GM12874 (cell line): ENCODE data around the gene GFOD1.

Source experiments
- CTCF ChIP-seq: IDR thresholded peaks from 2 replicates; pipeline ENCODE4 v1.5.1; 2011; ENCODE audit warnings: low read depth, mild to moderate bottlenecking, control low read depth, low read length, moderate library complexity; ENCODE audit not compliant: insufficient read depth

Gene GFOD1

GRCh38 chr6:13354331-13355042 is 132.9 kb downstream of the GFOD1 start:
- TF ChIP-seq CTCF, result no peak

GRCh38 chr6:13352165-13352564 is 135.2 kb downstream of the GFOD1 start:
- no peak for TF ChIP-seq CTCF

DNA sequence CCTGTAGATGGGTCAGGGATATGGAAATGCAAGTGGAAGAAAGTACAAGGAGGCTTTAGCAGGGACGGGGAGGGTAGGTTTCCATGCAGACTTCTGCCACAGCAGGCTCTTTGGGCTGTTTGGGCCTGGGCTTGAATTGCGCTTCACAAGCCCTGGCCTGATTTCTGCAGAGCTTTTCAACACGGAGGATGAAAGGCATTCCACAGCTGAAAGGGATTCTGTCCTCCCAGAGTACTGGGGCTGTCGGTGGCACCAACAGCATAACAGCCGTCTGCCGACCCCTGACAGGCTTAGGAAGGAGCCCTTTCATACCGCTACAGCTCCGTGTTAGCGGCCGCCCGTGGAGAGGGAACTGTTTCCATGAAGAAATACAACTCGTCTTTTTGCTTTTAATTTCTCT is 136.1 kb downstream of the GFOD1 start:
- no peak for TF ChIP-seq CTCF

DNA sequence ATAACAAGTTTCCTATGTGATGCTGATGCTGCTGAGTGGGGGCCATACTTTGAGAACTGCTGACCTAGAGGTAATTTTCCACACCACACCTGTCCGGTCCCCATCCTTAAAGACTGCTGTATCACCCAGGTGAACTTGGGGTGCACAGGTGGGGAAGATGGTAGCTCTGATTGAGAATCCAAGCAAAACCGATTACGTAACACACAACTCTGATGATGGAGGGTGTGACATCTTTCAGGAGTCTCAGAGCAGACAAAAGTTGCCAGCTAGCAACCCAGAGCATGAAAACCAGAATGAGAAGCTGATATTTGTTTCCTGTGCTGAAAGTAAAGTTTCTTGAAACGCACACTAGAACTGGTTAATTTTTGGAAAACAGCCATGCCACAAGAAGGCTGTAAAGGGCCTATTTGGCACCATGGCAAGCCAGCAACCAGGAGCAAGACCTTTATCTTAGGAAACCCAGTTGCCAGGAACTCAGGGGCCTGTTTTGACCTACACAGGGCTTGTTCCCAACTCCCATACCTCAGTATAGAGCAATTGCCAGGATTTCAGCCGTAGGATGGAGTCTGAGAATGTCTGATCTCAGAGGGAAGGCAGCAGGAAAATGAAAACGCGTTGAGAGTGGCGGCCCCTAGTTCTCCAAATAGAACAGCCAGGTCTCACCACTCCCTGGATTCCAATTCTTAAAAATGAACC is 137.4 kb downstream of the GFOD1 start:
- TF ChIP-seq CTCF, result no peak

DNA sequence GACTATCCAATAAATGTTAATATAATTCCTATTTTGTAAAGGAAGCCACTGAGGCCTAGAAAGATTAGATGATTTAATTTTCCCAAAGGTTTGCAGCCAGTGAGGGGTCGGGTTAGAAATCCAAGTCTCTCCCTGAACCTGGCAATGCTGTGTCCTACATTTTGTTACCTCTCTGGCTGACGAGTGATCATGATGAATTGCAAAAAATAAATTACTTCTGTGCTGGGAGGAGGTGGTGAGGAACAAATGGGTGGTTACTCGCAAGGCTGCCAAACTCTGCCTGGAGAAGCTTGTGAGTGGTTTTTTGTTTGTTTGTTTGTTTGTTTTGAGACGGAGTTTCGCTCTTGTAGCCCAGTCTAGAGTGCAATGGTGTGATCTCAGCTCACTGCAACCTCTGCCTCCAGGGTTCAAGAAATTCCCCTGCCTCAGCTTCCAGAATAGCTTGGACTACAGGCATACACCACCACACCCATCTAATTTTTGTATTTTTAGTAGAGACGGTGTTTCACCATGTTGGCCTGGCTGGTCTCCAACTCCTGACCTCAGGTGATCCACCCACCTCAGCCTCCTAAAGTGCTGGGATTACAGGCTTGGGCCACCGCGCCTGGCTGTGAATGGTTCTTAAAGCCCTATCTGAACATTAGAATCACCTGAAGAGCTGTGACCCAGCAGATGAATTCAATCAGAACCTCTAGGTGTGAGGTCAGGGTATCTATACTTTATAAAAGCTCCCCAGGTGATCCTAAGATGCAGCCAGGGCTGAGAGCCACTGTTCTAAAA is 138.9 kb downstream of the GFOD1 start:
- TF ChIP-seq CTCF, result no peak

DNA sequence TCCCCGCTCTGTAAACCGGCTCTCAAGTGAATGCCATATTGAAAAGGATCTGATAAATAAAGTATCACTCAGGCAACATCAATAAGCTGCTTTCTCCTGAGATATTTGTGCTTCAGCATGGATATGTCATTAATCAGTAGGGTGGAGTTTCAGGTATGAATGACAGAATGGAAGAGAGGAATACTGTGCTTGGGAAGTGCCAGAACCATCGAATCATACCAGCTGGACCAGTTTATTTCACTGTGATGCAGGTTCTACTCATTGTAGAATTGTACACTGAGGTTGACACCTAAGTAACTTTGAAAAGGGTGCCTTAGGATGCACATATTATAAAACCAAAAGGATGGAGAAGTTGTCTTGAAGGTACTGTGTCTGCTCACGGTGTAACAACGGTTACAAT is 141.2 kb downstream of the GFOD1 start:
- no peak for TF ChIP-seq CTCF

DNA sequence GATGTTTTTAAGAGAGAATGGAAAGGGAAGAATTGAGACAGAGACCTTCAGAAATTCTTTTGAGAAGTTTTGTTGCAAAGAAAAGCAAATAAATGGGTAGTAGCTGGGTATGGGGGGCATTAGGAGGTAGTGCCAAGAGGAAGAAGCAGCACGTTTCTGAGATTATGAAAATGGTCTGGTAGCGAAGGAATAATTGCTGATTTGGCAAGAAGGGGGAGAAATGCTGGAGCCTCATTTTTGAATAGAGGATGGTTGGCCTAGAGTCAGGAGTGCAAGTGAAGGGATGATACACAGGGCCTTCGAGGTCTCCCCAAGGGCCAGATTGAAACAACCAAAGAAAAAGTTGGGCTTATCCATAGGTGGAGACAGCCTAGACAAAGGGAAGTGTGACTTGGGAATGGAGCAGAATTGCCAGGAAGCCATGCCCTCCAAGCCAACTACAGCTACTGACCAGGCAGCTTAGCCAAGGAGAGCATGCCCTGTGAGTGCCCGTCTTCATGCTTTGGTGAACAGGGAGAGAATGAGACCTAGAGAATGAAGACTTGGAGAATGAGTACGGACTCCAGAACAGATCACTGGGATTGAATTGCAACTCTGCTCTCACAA is 144.9 kb downstream of the GFOD1 start:
- no peak for TF ChIP-seq CTCF
